GM12865 (cell line): ENCODE measurements around the gene TMEM9B.

Experiments
- DNase-seq: peaks from one replicate; pipeline ENCODE4 v3.0.0; 2010; ENCODE audit warnings: low read depth
- H3K4me3 ChIP-seq: 2 replicates; pipeline ENCODE4 v1.5.1; 2011; ENCODE audit warnings: mild to moderate bottlenecking, low read depth, low read length, control low read depth
- TF ChIP-seq, protein P1 (sequence below): IDR thresholded peaks from 2 replicates; pipeline ENCODE4 v1.5.1; 2011; ENCODE audit warnings: low read length, control low read depth, low read depth, inconsistent platforms; ENCODE audit not compliant: insufficient read depth; ENCODE audit errors: missing control alignments

Gene TMEM9B

DNA sequence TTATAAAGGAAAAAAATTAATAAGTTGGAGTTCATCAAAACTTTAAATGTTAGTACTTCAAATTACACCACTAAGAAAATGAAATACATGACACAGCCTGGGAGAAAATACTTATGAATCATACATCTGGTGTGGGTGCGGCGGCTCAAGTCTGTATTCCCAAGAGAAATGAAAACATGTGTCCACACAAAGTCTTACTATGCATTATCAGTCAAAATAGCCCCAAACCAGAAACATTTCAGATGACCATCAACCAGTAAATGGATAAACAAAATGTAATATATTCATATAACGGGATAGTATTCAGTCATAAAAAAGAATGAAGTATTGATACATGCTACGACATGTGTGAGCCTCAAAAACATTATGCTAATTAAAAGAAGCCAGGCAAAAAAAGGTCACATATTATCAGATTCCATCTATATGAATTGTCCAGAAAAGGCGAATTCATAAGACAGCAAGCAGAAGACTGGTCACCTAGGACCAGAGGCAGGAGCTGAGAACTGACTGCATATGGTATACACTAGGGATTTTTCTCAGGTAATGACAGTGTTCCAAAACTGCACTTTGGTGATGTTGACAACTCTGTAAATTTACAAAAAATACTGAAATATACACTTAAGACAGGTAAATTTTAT, 58.6 kb downstream of the TMEM9B start:
- no peak for DNase-seq
- TF ChIP-seq, protein P1, sequence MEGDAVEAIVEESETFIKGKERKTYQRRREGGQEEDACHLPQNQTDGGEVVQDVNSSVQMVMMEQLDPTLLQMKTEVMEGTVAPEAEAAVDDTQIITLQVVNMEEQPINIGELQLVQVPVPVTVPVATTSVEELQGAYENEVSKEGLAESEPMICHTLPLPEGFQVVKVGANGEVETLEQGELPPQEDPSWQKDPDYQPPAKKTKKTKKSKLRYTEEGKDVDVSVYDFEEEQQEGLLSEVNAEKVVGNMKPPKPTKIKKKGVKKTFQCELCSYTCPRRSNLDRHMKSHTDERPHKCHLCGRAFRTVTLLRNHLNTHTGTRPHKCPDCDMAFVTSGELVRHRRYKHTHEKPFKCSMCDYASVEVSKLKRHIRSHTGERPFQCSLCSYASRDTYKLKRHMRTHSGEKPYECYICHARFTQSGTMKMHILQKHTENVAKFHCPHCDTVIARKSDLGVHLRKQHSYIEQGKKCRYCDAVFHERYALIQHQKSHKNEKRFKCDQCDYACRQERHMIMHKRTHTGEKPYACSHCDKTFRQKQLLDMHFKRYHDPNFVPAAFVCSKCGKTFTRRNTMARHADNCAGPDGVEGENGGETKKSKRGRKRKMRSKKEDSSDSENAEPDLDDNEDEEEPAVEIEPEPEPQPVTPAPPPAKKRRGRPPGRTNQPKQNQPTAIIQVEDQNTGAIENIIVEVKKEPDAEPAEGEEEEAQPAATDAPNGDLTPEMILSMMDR = no peak
- H3K4me3 ChIP-seq = no peak overlapping the region

DNA sequence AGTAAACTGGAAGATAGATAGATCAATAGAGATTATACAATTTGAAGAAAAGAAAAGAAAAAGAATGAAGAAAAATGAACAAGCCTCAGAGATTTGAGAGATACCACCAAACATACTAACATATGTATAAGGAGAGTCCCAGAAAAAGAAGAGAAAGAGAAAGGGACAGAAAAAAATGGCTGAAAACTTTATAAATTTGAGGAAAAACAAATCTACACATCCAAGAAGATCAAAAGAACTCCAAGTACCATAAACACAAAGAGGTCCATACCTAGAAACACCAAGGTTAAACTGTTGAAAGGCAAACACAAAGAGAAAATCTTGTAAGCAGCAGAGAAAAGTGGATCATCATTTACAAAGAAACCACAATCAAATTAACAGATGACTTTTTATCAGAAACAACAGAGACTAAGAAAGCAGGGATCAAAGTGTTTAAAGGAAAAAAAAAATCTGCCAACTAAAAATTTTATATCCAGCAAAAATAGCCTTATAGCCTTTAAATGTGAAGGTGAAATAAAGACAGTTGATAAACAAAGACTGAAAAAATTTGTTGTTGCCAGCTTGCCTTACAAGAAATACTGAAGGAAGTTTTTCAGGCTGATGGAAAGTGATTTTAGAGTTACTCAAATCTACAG, 65.0 kb downstream of the TMEM9B start:
- TF ChIP-seq, protein P1 = no peak
- H3K4me3 ChIP-seq = no peak overlapping the region
- no peak for DNase-seq
